Fibroblast of mammary gland (primary cell): ENCODE data around the gene MCIDAS.
A peak's percentile ranks its signal among the peaks of the same experiment; 100 is the strongest.

Source experiments
- DNase-seq: peaks from one replicate; pipeline ENCODE4 v3.0.0-alpha.2; 2010; ENCODE audit warnings: low read depth
- H3K4me3 ChIP-seq: 2 replicates; pipeline ENCODE4 v1.5.1; 2011; ENCODE audit warnings: low read depth, mild to moderate bottlenecking, low read length, moderate library complexity; ENCODE audit not compliant: control insufficient read depth
- TF ChIP-seq, protein P1 (sequence below): conservative IDR thresholded peaks from 2 replicates; pipeline ENCODE4 v1.5.1; 2011; ENCODE audit warnings: low read depth, low read length, inconsistent platforms; ENCODE audit not compliant: control insufficient read depth, insufficient read depth

Gene MCIDAS

DNA sequence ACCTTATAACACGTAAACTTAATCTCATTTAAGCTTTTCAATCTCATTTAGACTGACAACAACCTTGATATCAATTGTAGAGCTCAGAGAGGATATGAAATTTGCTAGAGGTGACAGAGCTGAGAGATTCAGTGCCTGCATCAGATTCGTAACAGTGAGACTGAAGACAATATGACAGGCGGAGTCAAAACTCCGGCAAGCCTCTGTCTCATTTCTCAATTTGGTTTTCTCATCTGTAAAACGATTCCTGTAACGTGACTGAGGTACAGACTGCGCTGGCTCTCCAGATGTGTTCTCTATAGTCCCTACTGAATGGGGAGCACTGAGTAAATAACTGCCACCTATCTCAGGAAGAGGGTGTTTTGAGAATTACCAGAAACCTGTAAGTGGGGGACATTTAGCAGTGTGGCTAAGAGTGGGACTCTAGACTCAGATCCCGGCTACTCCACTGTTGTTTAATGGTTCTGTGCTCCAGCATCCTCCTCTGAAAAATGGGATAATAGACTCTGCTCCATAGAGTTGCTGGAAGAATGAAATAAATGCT lies 3.0 kb upstream of the MCIDAS start:
- no peak for DNase-seq
- no peak overlapping the region for H3K4me3 ChIP-seq
- TF ChIP-seq, protein P1, sequence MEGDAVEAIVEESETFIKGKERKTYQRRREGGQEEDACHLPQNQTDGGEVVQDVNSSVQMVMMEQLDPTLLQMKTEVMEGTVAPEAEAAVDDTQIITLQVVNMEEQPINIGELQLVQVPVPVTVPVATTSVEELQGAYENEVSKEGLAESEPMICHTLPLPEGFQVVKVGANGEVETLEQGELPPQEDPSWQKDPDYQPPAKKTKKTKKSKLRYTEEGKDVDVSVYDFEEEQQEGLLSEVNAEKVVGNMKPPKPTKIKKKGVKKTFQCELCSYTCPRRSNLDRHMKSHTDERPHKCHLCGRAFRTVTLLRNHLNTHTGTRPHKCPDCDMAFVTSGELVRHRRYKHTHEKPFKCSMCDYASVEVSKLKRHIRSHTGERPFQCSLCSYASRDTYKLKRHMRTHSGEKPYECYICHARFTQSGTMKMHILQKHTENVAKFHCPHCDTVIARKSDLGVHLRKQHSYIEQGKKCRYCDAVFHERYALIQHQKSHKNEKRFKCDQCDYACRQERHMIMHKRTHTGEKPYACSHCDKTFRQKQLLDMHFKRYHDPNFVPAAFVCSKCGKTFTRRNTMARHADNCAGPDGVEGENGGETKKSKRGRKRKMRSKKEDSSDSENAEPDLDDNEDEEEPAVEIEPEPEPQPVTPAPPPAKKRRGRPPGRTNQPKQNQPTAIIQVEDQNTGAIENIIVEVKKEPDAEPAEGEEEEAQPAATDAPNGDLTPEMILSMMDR = no peak

DNA sequence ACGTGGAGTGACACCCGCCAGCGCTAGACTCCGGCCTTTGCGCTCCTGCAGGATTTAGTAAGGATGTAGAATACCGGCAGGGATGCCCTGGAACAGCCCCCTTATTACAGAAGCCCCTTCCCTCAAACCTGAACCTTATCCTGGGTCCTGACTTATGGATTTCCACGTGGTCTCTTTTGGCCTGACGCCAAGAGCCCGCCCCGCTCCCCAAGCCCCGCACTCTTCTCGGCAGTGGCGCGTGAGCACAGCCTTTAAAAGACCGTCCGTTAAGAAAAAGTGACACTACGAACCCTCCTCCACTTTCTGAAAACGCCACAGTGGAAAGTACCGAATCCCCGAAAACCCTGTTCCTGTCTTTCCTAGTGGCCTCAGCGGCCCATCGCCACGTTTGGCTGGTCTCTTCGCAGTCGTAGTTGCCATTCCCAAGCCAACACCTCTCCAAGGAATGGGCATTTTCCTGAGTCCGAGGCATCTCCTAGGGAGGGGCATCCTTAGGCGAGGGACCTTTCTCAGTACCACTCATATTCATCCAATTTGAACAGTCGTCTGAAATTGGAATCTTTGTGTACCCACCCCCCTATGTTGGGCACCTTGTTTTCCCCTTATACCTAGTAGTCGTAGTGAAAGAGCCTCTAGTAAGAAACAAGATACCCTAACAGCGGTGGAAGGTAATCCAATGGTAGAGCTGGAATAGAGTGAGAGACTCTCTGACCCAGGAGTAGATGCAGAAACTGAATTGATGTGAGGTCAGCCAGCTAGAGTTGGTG lies 732 bp upstream of the MCIDAS start:
- TF ChIP-seq, protein P1 = no peak
- H3K4me3 ChIP-seq = peak overlapping the region; percentile 31
- no peak for DNase-seq

DNA sequence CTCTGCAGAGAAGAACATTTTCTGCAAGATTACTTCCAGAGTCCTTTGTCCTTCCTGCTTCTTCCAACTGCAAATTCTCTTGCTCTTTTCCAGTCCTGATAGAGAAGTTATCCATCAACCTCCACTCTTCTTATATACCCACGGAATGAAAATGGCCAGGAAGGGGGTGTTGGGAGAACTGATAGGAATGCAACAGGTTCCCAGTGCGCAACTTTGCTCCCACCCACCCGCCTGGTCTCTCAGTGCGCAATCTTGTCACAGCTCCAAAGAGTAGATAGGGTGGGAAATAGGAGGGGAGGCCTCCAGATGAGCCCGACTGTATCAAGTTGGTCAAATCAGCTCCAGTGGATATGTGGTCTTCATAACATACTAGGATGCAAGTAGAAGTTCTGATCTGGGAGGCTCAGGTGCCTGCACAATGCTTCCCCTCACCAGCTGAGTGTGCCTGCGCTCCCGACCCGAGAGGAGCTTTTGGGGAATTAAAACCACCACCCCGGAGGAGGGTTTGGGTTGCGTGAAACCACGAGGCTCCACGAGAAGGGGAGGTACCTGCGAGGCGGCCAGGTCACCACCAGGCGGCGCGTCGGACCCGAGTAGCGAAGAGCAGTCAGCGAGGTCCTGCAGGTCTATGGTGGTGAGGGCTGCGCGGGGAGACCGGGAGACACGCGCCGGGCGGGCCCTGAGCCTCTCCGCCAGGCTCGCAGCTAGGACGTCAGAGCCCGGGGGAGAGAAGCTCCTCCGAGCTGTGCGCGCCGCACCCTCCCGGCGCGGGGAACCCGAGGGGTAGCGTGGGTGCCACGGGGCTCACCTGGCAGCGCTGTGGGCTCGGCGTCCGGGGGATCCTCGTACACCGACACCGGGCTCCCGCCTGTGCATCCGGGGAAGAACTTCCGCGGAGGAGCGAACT lies 835 bp downstream of the MCIDAS start:
- TF ChIP-seq, protein P1 = peak; percentile 50
- peak overlapping the region; percentile 31 for H3K4me3 ChIP-seq
- peak; percentile 45 for DNase-seq

DNA sequence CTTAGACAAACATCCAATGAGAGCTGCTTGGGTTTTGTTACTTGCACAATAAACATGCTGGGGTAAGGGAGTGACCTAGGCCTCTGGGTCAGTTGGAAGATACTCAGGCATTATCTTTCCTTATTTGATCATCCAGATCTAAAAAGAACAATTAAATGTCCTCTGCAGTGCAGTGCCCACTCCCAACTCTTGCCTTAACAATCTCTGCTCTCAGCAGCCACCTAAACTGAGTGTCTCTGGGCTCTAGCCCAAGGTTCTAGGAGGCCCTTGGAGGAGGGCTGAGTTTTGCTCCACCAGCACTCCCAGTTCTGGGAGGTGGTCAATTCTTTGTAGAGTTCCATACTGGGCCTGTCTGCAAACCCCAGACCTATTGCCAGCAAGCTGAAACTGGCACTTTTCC lies 1.8 kb downstream of the MCIDAS start:
- TF ChIP-seq, protein P1 = no peak
- no peak for DNase-seq
- H3K4me3 ChIP-seq = no peak overlapping the region

DNA sequence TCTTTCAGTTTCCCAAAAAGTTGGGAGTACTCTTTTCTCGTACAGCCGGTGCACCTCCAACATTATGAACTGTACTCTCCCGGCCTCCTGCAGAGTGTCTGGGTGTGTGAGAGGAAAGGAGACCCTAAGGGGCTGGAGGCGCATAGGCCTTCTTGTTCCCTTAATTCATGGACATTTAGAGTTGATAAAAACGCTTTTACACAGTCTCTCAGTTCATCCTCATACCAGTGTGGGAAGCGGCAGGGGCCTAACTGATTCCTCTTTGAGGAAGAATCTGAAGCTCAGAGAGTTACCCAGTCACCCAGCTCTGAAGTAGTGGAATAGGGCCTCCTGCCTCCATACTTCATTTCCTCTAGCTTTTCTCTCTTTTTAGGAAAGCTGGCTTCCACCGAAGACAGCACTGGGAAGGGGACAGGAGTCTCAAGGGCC lies 3.3 kb downstream of the MCIDAS start:
- TF ChIP-seq, protein P1 = no peak
- DNase-seq = no peak
- H3K4me3 ChIP-seq = no peak overlapping the region

DNA sequence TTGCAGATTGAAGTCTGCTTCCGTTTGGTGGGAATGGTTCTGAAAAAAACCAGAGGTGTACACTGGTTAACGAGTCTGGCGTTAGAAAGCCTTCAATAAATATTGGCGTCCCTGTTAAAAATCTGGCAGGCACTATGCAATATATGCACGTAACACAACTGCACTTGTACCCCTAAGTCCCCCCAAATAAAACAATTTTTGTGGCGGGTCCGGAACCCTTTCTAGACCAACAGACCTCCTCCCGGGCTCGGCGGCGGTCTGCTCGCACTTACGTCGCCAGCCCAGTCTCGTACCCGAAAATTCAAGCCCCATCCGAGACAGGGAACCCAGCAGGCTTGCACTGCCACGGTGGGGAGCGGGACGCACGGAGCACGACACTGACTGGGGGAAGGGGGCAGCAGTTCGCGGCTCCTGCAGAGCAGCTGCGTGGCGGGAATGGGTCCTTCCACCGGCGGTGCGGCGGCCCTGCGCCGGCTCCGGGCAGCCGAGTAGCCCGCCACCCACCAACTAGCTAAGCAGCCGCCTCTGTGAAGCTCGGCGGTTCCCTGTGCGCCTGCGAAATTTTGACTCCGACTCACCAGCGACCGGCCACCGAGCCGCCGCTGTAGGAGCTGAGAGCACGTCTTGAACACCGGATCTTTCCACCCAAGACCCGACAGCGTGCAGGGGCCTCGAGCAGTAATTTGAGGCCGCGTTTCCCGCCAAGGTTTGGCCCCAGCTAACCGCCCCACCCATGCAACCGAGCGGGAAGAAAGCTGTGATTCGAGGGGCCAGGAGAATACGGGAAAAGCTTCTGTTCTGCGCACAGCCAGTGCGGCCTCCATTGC lies 3.9 kb downstream of the MCIDAS start:
- no peak overlapping the region for H3K4me3 ChIP-seq
- TF ChIP-seq, protein P1 = no peak
- DNase-seq = no peak
